C4-2B (cell line): ENCODE results near the gene RBM22.

ENCODE experiments used
- CTCF ChIP-seq: fragments of 450-650 bp; conservative IDR thresholded peaks from 2 replicates; pipeline ENCODE4 v1.5.1; 2017; ENCODE audit warnings: mild to moderate bottlenecking
- ZFX ChIP-seq: fragments of 450-650 bp; IDR thresholded peaks from 2 replicates; pipeline ENCODE4 v1.6.1; 2017

GRCh38 chr5:150689120-150689519 lies 11.7 kb downstream of the RBM22 start:
- TF ChIP-seq CTCF (no peak), ZFX (no peak)
